H1 (cell line): ENCODE data around the gene JDP2.

ENCODE experiments used
- BRCA1 ChIP-seq: IDR thresholded peaks from 2 replicates; pipeline ENCODE4 v1.6.1; 2012; ENCODE audit warnings: low read depth, low read length, improper control_type of control experiment
- CBX8 ChIP-seq: fragments of 300-800, 300-1000 bp; sonication (generic); IDR thresholded peaks from 2 replicates; pipeline ENCODE4 v1.7.1; 2016; ENCODE audit warnings: low read depth, low read length, borderline replicate concordance
- EP300 ChIP-seq, 2 experiments: IDR thresholded peaks; 1 replicate in 1 of 2; 2 replicates in 1 of 2; pipeline ENCODE4 v1.6.1; 2011 to 2012; ENCODE audit warnings: low read depth in 2 of 2, low read length in 2 of 2, mild to moderate bottlenecking in 2 of 2, borderline replicate concordance in 1 of 2, inconsistent platforms in 1 of 2, moderate library complexity in 1 of 2
- EZH2 ChIP-seq: fragments of 200-600 bp; sonication (generic); IDR thresholded peaks from 2 replicates; pipeline ENCODE4 v1.7.1; 2012; ENCODE audit warnings: low read depth, mild to moderate bottlenecking, moderate library complexity, low read length, inconsistent platforms; ENCODE audit not compliant: severe bottlenecking
- FOSL1 ChIP-seq: IDR thresholded peaks from 2 replicates; pipeline ENCODE4 v1.6.1; 2011; ENCODE audit warnings: mild to moderate bottlenecking, low read depth, low read length, moderate library complexity; ENCODE audit not compliant: insufficient read depth
- HDAC2 ChIP-seq, 2 experiments: fragments of 300-600 bp in 1 of 2; sonication (generic) in 1 of 2; IDR thresholded peaks; 2 replicates each; pipeline ENCODE4 v1.6.1; 2011 to 2012; ENCODE audit warnings: low read depth in 2 of 2, low read length in 2 of 2, mild to moderate bottlenecking in 2 of 2, moderate library complexity in 2 of 2, borderline replicate concordance in 1 of 2, inconsistent platforms in 1 of 2
- JUN ChIP-seq: IDR thresholded peaks from 2 replicates; pipeline ENCODE4 v1.6.1; 2011; ENCODE audit warnings: low read depth, mild to moderate bottlenecking, improper control_type of control experiment, low read length
- KDM4A ChIP-seq: IDR thresholded peaks from one replicate; pipeline ENCODE4 v1.7.1; 2012; ENCODE audit warnings: low read depth, mild to moderate bottlenecking, moderate library complexity, low read length, inconsistent platforms; ENCODE audit not compliant: severe bottlenecking
- PHF8 ChIP-seq: fragments of 200-600 bp; sonication (generic); conservative IDR thresholded peaks from 2 replicates; pipeline ENCODE4 v1.7.1; 2012; ENCODE audit warnings: low read depth, mild to moderate bottlenecking, inconsistent platforms, low read length, moderate library complexity
- POLR2A ChIP-seq, 2 experiments: IDR thresholded peaks; 1 replicate in 1 of 2; 2 replicates in 1 of 2; pipeline ENCODE4 v1.6.1; 2011; ENCODE audit warnings: low read depth in 2 of 2, low read length in 2 of 2, mild to moderate bottlenecking in 2 of 2; ENCODE audit errors: control extremely low read depth in 1 of 2
- SP1 ChIP-seq: IDR thresholded peaks from 2 replicates; pipeline ENCODE4 v1.6.1; 2011; ENCODE audit warnings: low read depth, low read length
- TEAD4 ChIP-seq: IDR thresholded peaks from 2 replicates; pipeline ENCODE4 v1.6.1; 2012; ENCODE audit warnings: low read depth, low read length, inconsistent platforms, mixed read lengths
- TF ChIP-seq, protein P1 (sequence below), 3 experiments: IDR thresholded peaks; 1 replicate in 2 of 3; 2 replicates in 1 of 3; pipeline versions ENCODE4 v1.5.1 to v1.6.1; 2011; ENCODE audit warnings: low read length in 3 of 3, mild to moderate bottlenecking in 3 of 3, inconsistent platforms in 2 of 3, low read depth in 1 of 3, moderate library complexity in 1 of 3; ENCODE audit not compliant: insufficient read depth in 1 of 3; ENCODE audit errors: control extremely low read depth in 1 of 3
- TF ChIP-seq, protein P2 (sequence below): IDR thresholded peaks from 2 replicates; pipeline ENCODE4 v1.6.1; 2012; ENCODE audit warnings: inconsistent platforms

DNA sequence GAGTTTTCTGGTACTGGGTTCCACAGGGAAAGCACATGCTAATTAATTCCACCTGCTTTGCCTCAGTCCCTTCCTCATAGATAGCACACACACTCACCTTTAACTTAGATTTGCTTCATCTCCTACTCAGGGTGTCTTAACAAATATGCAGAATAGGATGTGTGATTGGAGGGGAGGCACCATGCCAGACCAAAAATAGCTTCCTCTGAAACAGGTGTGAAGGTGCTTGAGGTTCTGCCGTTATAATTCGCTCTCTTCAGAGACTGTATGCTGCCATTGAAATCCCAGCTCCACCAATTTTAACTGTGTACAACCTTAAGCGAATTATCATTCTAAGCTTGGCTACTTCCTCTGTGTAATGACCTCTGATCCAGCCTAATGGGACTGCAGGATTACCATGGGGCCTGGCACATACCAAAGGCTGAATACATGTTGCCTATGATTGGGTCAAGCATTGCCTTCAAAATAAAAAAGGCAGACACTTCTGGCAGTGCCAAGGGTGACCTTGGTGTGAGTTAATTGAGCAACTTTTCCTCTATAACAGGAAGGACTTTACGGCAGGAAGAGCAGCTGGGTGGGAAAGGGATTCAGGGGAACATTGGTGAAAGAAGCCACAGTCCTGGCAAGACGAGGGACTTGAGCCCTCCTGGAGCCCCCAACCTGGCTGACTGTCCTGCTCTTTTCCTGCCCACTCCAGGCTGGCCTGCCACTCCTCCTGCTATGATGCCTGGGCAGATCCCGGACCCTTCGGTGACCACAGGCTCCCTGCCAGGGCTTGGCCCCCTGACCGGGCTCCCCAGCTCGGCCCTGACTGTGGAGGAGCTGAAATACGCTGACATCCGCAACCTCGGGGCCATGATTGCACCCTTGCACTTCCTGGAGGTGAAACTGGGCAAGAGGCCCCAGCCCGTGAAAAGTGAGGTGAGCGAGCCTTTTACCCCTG lies 9.7 kb downstream of the JDP2 start:
- TF ChIP-seq EZH2 (no peak), PHF8 (no peak), HDAC2 (IDR thresholded peaks at IDR 0.05; ENCODE audit: borderline replicate concordance in 1 of 2, low read depth in 2 of 2, low read length in 2 of 2) (no peak), POLR2A (IDR thresholded peaks at IDR 0.05; ENCODE audit: control extremely low read depth in 1 of 2, low read depth in 2 of 2, low read length in 2 of 2) (no peak), BRCA1 (no peak), KDM4A (no peak), FOSL1 (no peak), EP300 (IDR thresholded peaks at IDR 0.05; ENCODE audit: borderline replicate concordance in 1 of 2, low read depth in 2 of 2, low read length in 2 of 2) (no peak), TEAD4 (no peak), CBX8 (no peak), JUN (no peak), SP1 (no peak)
- TF ChIP-seq, protein P1, sequence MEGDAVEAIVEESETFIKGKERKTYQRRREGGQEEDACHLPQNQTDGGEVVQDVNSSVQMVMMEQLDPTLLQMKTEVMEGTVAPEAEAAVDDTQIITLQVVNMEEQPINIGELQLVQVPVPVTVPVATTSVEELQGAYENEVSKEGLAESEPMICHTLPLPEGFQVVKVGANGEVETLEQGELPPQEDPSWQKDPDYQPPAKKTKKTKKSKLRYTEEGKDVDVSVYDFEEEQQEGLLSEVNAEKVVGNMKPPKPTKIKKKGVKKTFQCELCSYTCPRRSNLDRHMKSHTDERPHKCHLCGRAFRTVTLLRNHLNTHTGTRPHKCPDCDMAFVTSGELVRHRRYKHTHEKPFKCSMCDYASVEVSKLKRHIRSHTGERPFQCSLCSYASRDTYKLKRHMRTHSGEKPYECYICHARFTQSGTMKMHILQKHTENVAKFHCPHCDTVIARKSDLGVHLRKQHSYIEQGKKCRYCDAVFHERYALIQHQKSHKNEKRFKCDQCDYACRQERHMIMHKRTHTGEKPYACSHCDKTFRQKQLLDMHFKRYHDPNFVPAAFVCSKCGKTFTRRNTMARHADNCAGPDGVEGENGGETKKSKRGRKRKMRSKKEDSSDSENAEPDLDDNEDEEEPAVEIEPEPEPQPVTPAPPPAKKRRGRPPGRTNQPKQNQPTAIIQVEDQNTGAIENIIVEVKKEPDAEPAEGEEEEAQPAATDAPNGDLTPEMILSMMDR (IDR thresholded peaks at IDR 0.05; ENCODE audit: control extremely low read depth in 1 of 3, insufficient read depth in 1 of 3, low read depth in 1 of 3, low read length in 3 of 3) = no peak
- TF ChIP-seq, protein P2, sequence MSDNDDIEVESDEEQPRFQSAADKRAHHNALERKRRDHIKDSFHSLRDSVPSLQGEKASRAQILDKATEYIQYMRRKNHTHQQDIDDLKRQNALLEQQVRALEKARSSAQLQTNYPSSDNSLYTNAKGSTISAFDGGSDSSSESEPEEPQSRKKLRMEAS = no peak
